Ectodermal cell (in vitro differentiated cells): ENCODE data around the gene RRN3.
"Not testable (repeated sequence)": the region's sequence is repeated elsewhere in the genome, so short reads cannot be mapped to it uniquely, and the experiment has no call there.

Source experiments
- H3K27ac ChIP-seq: 2 replicates; pipeline ENCODE4 v1.7.0; 2013; ENCODE audit warnings: mild to moderate bottlenecking, low read depth, low read length; ENCODE audit not compliant: insufficient read depth, poor library complexity, severe bottlenecking
- H3K27me3 ChIP-seq: 2 replicates; pipeline ENCODE4 v1.7.0; 2013; ENCODE audit warnings: mild to moderate bottlenecking, low read length; ENCODE audit not compliant: insufficient read depth, control insufficient read depth, poor library complexity, severe bottlenecking
- H3K36me3 ChIP-seq: one replicate; pipeline ENCODE4 v1.7.0; 2013; ENCODE audit warnings: low read length; ENCODE audit not compliant: control insufficient read depth, insufficient read depth
- H3K4me1 ChIP-seq: one replicate; pipeline ENCODE4 v1.7.0; 2013; ENCODE audit warnings: low read length; ENCODE audit not compliant: control insufficient read depth, insufficient read depth
- H3K4me3 ChIP-seq: 2 replicates; pipeline ENCODE4 v1.7.0; 2013; ENCODE audit warnings: low read depth, low read length, control low read depth; ENCODE audit not compliant: insufficient read depth
- H3K9me3 ChIP-seq: 2 replicates; pipeline ENCODE4 v1.7.0; 2013; ENCODE audit warnings: mild to moderate bottlenecking, low read length, moderate library complexity; ENCODE audit not compliant: control insufficient read depth
- WGBS, 2 experiments: methylation state at CpG; one replicate each; pipeline ENCODE4 v1.1.7; 2013; ENCODE audit warnings: missing lambda C conversion rate in 2 of 2; 5-methylcytosine and 5-hydroxymethylcytosine counted together

The RRN3 gene

DNA sequence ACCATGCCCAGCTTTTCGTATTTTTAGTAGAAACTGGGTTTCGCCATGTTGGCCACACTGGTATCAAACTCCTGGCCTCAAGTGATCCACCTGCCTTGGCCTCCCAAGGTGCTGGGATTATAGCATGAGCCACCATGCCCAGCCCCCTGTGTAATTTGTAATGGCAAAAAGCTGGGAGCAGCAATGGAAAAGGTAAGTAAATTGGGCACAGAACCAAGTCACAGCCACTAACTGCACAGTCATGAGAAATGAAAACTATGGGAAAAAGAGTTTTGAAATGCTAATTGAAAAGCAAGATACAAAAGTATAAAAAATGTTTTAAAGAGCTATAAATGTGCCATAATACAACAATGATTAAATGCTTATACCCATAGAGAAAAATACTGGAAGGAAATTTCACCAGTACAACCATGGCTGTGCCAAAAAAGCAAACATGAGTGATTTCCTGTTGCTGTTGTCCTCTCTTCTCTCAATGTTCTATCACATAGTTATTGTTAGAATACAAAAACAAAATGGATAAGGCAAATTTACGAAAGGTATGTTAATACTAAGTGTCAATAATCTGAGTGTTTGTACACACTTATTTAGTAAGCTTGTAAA lies 44.4 kb downstream of the RRN3 start:
- H3K27me3 ChIP-seq: no peaks in the 10 kb centered on the region
- peaks cover 4% of the 10 kb centered on the region for H3K36me3 ChIP-seq
- H3K9me3 ChIP-seq: peaks cover under 1% of the 10 kb centered on the region
- no peak overlapping the region for H3K4me3 ChIP-seq
- H3K4me1 ChIP-seq: no peaks in the 10 kb centered on the region
- no peak overlapping the region for H3K27ac ChIP-seq
- WGBS, 2 experiments: 95% methylated on average over 2 of the region's 3 CpGs

DNA sequence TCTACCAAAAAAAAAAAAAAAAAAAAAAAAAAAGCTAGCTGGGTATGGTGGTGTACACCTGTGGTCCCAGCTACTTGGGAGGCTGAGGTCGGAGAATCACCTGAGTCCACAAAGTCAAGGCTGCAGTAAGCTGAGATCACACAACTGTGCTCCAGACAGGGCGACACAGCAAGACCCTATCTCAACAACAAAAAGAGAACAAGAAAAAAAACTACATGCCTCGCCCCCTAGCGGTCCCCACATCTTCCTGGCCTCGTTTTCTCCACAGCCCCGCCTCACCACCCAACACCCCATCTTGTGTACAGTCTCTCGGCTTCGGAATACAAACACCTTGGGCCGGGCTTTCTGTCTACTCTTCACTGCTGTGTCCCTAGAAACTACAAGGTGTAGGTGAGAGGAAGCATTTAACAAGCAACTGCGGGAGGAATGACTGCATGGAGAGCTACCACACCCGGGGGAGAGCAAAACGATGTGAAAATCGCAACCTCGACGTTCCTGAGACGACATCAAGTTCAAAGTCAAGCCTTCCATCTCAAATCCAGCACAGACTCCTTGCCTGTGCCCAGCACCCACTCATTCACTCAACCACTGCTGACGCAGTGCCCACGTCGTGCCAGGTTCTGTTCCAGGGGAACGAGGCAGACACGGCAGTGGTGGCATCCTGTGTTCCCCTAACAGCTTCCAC lies 47.2 kb downstream of the RRN3 start:
- no peaks in the 10 kb centered on the region for H3K27me3 ChIP-seq
- no peaks in the 10 kb centered on the region for H3K4me1 ChIP-seq
- no peaks in the 10 kb centered on the region for H3K9me3 ChIP-seq
- no peak overlapping the region for H3K4me3 ChIP-seq
- no peak overlapping the region for H3K27ac ChIP-seq
- WGBS, 2 experiments: 93 to 95% methylated on average over 21 of the region's 21 CpGs
- peaks cover 4% of the 10 kb centered on the region for H3K36me3 ChIP-seq

DNA sequence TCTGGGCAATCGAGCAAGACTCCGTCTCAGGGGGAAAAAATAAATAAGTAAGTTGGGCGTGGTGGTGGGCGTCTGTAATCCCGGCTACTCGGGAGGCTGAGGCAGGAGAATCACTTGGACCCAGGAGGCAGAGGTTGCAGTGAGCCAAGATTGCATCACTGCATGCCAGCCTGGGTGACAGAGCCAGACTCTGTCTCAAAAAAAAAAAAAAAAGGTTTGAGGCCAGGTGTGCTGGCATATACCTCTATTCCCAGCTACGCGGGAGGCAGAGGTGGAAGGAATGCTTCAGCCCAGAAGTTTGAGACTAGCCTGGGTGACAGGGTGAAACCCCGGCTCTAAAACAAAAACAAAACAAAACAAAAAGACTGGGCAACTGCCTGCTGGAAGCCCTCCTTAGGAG lies 48.8 kb downstream of the RRN3 start:
- H3K27me3 ChIP-seq, H3K36me3 ChIP-seq, H3K4me3 ChIP-seq, H3K9me3 ChIP-seq, H3K4me1 ChIP-seq, H3K27ac ChIP-seq: not testable (repeated sequence)
- WGBS, 2 experiments: 92 to 94% methylated on average over 9 of the region's 9 CpGs

- Histone ChIP-seq H3K9me3 (no peaks in the 10 kb centered on the region), H3K4me1 (no peaks in the 10 kb centered on the region), H3K27ac (no peak overlapping the region), H3K4me3 (no peak overlapping the region), H3K36me3 (peaks cover 11% of the 10 kb centered on the region), H3K27me3 (no peaks in the 10 kb centered on the region)
- WGBS, 2 experiments: 97% methylated on average over 11 of the region's 11 CpGs
These were observed 49.8 kb downstream of the RRN3 start for GRCh38 chr16:15044286-15044685.

DNA sequence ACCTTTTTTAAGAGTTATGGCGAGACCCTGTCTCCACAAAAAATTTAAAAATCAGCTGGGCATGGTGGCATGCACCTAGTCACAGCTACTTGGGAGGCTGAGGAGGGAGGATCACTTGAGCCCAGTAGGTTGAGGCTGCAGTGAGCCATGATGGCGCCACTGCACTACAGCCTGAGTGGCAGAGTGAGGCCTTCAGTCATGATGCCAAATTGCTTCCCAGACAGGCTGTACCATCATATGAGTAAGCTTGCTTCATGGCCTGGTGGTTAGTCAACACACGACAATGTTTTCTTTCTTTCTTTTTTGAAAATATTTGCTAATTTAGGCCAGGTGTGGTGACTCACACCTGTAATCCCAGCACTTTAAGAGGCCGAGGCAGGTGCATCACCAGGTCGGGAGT lies 50.7 kb downstream of the RRN3 start:
- H3K36me3 ChIP-seq: peaks cover 15% of the 10 kb centered on the region
- WGBS, 2 experiments: 95 to 97% methylated on average over 5 of the region's 5 CpGs

GRCh38 chr16:15041271-15042004 lies 52.6 kb downstream of the RRN3 start:
- Histone ChIP-seq H3K27ac (no peak overlapping the region), H3K27me3 (no peaks in the 10 kb centered on the region), H3K9me3 (no peaks in the 10 kb centered on the region), H3K4me3 (no peak overlapping the region), H3K4me1 (no peaks in the 10 kb centered on the region), H3K36me3 (peaks cover 20% of the 10 kb centered on the region)
- WGBS, 2 experiments: 84 to 85% methylated on average over 16 of the region's 16 CpGs

More for the DNA sequence above, 50.7 kb downstream of the RRN3 start:
- Histone ChIP-seq H3K4me3 (no peak overlapping the region), H3K27me3 (no peaks in the 10 kb centered on the region), H3K9me3 (no peaks in the 10 kb centered on the region), H3K4me1 (no peaks in the 10 kb centered on the region), H3K27ac (no peak overlapping the region)

GRCh38 chr16:15038689-15039088 lies 55.4 kb downstream of the RRN3 start:
- H3K4me3 ChIP-seq: no peak overlapping the region
- 92 to 96% methylated on average over 9 of the region's 9 CpGs for WGBS, 2 experiments
- H3K27ac ChIP-seq: no peak overlapping the region
- no peaks in the 10 kb centered on the region for H3K4me1 ChIP-seq
- H3K36me3 ChIP-seq: peaks cover 35% of the 10 kb centered on the region
- H3K27me3 ChIP-seq: no peaks in the 10 kb centered on the region
- H3K9me3 ChIP-seq: no peaks in the 10 kb centered on the region

DNA sequence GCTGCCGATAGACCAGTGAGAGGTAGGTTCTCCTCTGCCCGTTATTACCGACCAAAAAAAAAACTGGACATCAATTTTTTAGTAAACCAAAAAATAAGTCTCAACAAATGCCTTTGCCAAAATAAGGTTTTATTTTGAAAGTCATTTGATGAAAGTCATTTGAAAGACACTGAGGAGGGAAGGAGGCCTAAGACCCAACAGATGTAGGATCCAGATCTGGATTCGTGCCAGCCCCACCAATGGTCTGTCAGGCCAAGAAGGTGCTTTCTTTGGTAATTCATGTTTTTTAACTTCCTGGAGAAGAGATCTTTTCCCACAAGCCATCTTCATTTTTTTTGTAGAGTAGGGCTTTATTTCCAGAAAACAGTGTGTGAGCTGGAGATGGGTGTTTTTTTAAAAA lies 56.3 kb downstream of the RRN3 start:
- WGBS, 2 experiments: 97 to 99% methylated on average over 4 of the region's 4 CpGs
- H3K27ac ChIP-seq: no peak overlapping the region
- H3K36me3 ChIP-seq: peaks cover 35% of the 10 kb centered on the region
- H3K4me3 ChIP-seq: no peak overlapping the region
- H3K4me1 ChIP-seq: no peaks in the 10 kb centered on the region
- H3K9me3 ChIP-seq: no peaks in the 10 kb centered on the region
- no peaks in the 10 kb centered on the region for H3K27me3 ChIP-seq

DNA sequence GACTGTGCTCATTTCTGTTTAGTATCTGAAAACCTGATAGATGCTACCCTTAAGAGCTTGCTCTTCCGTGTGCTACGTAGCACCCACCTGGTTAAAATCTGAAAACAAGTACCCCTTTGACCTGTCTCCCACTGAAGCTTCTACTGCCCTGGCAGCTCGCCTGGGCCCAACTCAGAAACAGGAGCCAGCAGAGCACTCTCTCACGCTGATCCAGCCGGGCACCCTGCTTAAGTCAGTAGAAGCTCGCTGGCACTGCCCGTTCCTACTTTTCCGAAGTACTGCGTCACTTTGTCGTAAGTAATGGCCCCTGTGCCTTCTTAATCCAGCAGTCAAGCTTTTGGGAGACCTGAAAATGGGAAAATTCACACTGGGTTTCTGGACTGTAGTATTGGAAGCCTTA lies 57.1 kb downstream of the RRN3 start:
- WGBS, 2 experiments: 96% methylated on average over 10 of the region's 10 CpGs
- Histone ChIP-seq H3K36me3 (peaks cover 39% of the 10 kb centered on the region), H3K27me3 (no peaks in the 10 kb centered on the region)

DNA sequence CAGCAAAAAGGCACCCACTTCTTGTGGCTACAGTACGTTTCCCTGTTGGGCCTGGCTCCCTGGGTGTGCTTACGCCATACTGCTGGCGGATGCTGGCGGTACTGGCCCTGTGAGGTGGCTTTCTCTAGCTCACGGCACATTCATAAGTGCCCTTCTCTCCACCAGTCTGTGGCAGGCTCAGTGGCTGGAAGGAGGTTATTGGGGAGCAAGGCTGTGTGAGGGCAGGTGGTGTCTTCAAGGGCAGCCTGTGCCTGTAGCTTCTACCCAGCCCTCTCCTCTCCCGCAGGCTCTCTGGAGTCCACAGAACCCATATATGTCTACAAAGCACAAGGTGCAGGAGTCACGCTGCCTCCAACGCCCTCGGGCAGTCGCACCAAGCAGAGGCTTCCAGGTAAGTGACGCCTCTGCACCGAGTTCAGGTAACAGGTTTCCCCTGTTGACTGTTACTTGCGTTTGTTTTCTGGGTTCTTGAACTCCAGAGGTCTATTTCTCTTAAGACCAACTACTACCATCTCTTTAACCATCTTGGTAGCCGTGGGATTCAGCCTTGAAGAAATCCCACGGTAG lies 58.8 kb downstream of the RRN3 start:
- Histone ChIP-seq H3K36me3 (peaks cover 44% of the 10 kb centered on the region), H3K4me3 (no peak overlapping the region), H3K27me3 (no peaks in the 10 kb centered on the region), H3K27ac (no peak overlapping the region), H3K9me3 (no peaks in the 10 kb centered on the region), H3K4me1 (no peaks in the 10 kb centered on the region)
- 88 to 90% methylated on average over 15 of the region's 15 CpGs for WGBS, 2 experiments

More for the DNA sequence above, 57.1 kb downstream of the RRN3 start:
- no peak overlapping the region for H3K4me3 ChIP-seq
- no peak overlapping the region for H3K27ac ChIP-seq
- H3K4me1 ChIP-seq: no peaks in the 10 kb centered on the region
- H3K9me3 ChIP-seq: no peaks in the 10 kb centered on the region
